AG09319 (cell line): Measurements from ENCODE around the gene SKIDA1.

Source experiments
- DNase-seq: peaks from one replicate; pipeline ENCODE4 v3.0.0-alpha.2; 2010; ENCODE audit warnings: low read depth; ENCODE audit errors: extremely low read depth
- TF ChIP-seq, protein P1 (sequence below): IDR thresholded peaks from 2 replicates; pipeline ENCODE4 v1.5.1; 2011; ENCODE audit warnings: low read depth, mild to moderate bottlenecking, inconsistent platforms, low read length, moderate library complexity

Gene SKIDA1

DNA sequence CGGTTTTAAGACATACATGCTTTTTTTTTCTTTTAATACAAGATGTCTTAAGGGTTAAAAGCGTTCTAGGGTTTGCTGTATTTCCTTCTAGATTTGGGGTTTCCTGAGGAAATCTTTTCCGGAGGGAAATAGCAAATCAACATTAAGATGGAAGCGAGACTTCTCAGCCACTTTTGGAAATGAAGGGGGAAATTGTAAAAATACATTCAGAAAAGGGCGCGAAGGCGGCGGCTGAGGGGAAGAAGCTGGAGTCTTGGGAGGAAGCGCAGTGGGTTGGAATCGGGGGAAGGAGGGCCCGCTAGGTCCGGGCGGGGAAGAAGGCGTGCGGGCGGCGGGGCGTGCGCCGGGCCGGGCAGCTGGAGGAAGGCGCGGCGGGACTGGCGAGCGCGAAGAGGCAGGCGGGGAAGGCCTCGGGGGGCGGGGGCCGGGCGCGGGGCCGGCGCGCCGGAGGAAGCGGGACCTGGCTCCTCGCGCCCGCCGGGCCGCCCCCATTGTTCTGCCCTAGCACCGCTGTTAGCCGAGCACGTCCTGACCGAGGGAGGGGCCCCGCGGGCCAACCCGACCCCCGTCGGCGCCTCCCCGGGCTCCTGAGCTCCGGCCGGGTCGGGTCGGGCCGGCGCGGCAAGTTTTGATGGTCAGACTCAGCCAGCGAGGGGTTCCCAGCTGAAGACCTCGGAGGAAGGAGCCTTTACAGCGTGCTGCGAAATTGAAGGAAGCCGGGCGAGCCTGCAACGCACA, 1.5 kb upstream of the SKIDA1 start:
- TF ChIP-seq, protein P1, sequence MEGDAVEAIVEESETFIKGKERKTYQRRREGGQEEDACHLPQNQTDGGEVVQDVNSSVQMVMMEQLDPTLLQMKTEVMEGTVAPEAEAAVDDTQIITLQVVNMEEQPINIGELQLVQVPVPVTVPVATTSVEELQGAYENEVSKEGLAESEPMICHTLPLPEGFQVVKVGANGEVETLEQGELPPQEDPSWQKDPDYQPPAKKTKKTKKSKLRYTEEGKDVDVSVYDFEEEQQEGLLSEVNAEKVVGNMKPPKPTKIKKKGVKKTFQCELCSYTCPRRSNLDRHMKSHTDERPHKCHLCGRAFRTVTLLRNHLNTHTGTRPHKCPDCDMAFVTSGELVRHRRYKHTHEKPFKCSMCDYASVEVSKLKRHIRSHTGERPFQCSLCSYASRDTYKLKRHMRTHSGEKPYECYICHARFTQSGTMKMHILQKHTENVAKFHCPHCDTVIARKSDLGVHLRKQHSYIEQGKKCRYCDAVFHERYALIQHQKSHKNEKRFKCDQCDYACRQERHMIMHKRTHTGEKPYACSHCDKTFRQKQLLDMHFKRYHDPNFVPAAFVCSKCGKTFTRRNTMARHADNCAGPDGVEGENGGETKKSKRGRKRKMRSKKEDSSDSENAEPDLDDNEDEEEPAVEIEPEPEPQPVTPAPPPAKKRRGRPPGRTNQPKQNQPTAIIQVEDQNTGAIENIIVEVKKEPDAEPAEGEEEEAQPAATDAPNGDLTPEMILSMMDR: no peak
- DNase-seq: no peak

DNA sequence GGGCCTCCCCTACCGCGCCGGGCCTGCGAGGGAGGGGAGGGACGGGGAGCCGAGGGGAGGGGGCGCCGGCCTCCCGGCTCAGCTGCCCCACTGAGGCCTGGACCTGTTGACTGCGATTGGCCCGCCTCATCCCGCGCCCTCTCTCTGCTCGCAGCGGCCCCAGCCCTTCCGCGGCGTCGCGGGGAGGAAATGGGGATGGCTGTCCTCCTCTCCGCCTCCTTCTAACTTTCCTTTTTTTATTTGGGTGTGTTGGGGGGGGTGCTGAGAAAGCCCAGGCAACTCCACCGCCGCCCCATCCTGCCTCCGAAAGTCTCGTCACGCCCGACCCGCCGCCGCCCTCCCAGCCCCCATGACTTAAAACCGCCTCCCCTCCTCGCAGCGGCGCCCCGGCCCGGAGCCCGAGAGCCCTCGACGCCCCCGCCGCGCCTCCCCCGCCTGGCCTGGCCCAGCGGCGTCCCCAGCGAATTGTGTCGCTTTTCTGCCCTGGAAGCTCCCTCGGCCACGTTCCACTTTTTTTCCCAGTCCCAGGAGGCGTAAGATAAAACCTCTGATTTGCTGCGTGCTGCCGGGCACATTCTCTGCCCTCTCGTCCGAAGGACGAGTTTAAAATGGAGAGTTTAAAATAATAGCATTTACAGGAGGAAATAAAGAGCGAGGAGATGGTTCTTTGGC, 842 bp upstream of the SKIDA1 start:
- no peak for DNase-seq

GRCh38 chr10:21524526-21525366, 736 bp downstream of the SKIDA1 start:
- TF ChIP-seq, protein P1: no peak
- DNase-seq: no peak

More for the DNA sequence above, 842 bp upstream of the SKIDA1 start:
- TF ChIP-seq, protein P1: no peak

- DNase-seq: no peak
- TF ChIP-seq, protein P1: no peak
Measured at GRCh38 chr10:21524131-21524525, 1.4 kb downstream of the SKIDA1 start.

- DNase-seq: no peak
- TF ChIP-seq, protein P1: no peak
Measured at GRCh38 chr10:21523557-21524008, 1.9 kb downstream of the SKIDA1 start.

DNA sequence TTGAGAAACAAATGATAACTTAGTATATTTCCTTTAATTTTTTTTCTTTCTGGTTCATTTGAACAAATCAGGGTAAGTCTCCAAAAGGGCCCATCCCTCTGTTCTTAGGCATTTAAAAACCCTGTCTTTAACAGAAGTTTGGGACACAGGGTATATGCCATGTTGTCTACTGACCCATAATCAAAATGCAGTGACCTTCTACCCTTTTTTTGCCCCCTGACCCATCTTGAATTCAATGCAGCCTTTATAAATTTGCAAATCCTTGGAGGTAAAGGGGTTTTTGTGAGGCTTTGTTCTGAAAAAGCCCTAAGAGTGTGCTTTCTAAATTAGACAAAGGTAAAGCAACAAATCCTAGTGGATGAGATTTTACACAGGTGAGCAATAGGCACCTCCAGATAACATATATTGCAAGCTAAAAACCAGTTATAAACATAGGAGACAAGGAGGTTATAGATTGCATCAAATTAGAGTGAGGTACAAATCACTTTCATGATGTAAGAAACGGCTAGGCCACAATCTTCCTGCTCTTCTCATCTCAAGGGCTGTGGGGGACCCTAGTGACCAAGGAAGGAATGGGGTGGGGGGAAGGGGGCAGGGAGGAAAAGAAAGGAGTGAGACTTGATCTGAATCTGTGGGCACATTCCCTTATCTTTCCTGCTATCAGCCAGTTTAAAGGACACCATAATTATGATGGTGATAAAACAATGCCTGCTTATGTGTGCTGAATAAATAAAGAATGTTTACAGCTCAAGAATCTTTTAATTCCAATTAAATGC, 2.7 kb downstream of the SKIDA1 start:
- TF ChIP-seq, protein P1: no peak
- no peak for DNase-seq
